Heart left ventricle (tissue), 16 donors: ENCODE measurements around the gene PALLD. TPM values are rescaled to one million over a fixed set of nuclear protein-coding genes. Genes with fewer than 3 reads are reported as not detected.

Experiments used
- ATAC-seq, 4 donors: fragments of 200-7000 bp; cut with Tn5 transposase; one replicate each; pipeline ENCODE4 v1.9.1; 2020 to 2022; ENCODE audit warnings: moderate library complexity in 4 of 4, mild to moderate bottlenecking in 3 of 4, moderate number of reproducible peaks in 1 of 4
- DNase-seq, 5 donors: peaks; one replicate each; pipeline ENCODE4 v3.0.0-alpha.2; 2020
- H3K27ac ChIP-seq, 12 donors: fragments of 200-600 bp; sonication (generic) in 4 of 12; one replicate each; pipeline versions ENCODE4 v1.5.0 to v1.8.0; 2016 to 2022; ENCODE audit warnings: mild to moderate bottlenecking in 2 of 12
- H3K27me3 ChIP-seq, 9 donors: fragments of 200-600 bp; sonication (generic) in 2 of 9; one replicate each; pipeline versions ENCODE4 v1.5.1 to v1.8.0; 2016 to 2022; ENCODE audit warnings: mild to moderate bottlenecking in 3 of 9
- H3K36me3 ChIP-seq, 9 donors: fragments of 200-600 bp; sonication (generic) in 2 of 9; one replicate each; pipeline versions ENCODE4 v1.5.0 to v1.8.0; 2018 to 2022; ENCODE audit warnings: mild to moderate bottlenecking in 2 of 9
- H3K4me1 ChIP-seq, 12 donors: fragments of 200-600 bp; sonication (generic) in 4 of 12; one replicate each; pipeline versions ENCODE4 v1.5.0 to v1.8.0; 2016 to 2022; ENCODE audit warnings: mild to moderate bottlenecking in 3 of 12
- H3K4me3 ChIP-seq, 12 donors: fragments of 200-600 bp; sonication (generic) in 4 of 12; one replicate each; pipeline versions ENCODE4 v1.5.0 to v1.8.0; 2017 to 2022; ENCODE audit warnings: mild to moderate bottlenecking in 9 of 12, moderate library complexity in 4 of 12
- H3K9me3 ChIP-seq, 12 donors: fragments of 200-600 bp; sonication (generic) in 4 of 12; one replicate each; pipeline versions ENCODE4 v1.5.0 to v1.8.0; 2016 to 2022; ENCODE audit warnings: mild to moderate bottlenecking in 1 of 12
- POLR2A ChIP-seq, 2 donors: fragments of 450-650 bp; IDR thresholded peaks; one replicate each; pipeline ENCODE4 v1.6.1; 2017; ENCODE audit warnings: antibody characterized with exemption in 2 of 2, mild to moderate bottlenecking in 2 of 2, moderate library complexity in 2 of 2
- WGBS, 4 donors: extraction: QIAGEN DNeasy Blood & Tissue Kit in 2 of 4; methylation state at CpG; one replicate each; pipeline versions ENCODE4 v1.1.5 to v1.1.7; 2013 to 2018; 5-methylcytosine and 5-hydroxymethylcytosine counted together
- intact Hi-C, 10 donors: fragments of 100-400 bp; cut with DNase I; formaldehyde crosslinking; loops; one replicate each; pipeline versions ENCODE4 v1.11.1 to v1.14.2; 2022
- polyA plus RNA-seq, 2 donors: library from polyadenylated mRNA; stranded (reverse); fragments of 200-250 nt; gene quantifications; one replicate each; pipeline ENCODE4 v1.2.3, GENCODE V29; 2013
- total RNA-seq, 9 donors: library from RNA; depleted of rRNA in 2 of 9; stranded (reverse); fragments of >200 nt in 2 of 9; fragmentation: NEBNext Ultra II Directional in 3 of 9; extraction: Animal tissue kit (Norgen Biotek cat#: 25700) in 3 of 9; gene quantifications; one replicate each; pipeline versions ENCODE4 v1.1.0 to v1.2.4, GENCODE V29; 2016 to 2023
- TF ChIP-seq, protein P1 (sequence below), 12 donors: fragments of 200-600 bp; sonication (generic) in 4 of 12; IDR thresholded peaks; one replicate each; pipeline versions ENCODE4 v1.5.0 to v1.8.0; 2018 to 2022; ENCODE audit warnings: antibody characterized with exemption in 12 of 12, mild to moderate bottlenecking in 5 of 12
- donor health status: ischemic (EF 13 %, LVEDD 7.1; RV severe dilation, severe dysfunction).
- donor health status: healthy with polysubstance abuse.
- donor health status: DM: no; HTN: yes; CAD: no.
- donor health status: DM: no; HTN: no; CAD: no.
- donor health status: ischemic (EF 25% LVEDD 6.9; RV normal size, moderate dysfunction).
- donor health status: ischemic (EF 25% LVEDD 5.7; RV mildly dilated, moderate dysfunction).
- donor health status: healthy.
- donor health status: DM: yes; HTN: yes; CAD: no.
- donor health status: ischemic (EF 35%, LVEDD 5.7; RV mildly dilated, moderate dysfunction).
- donor health status: nonischemic (EF 11% LVEDD 7.7; RV severe dilation, severe dysfunction).
- donor health status: DM: yes; HTN: yes; CAD: no.
- donor health status: PGD.
- donor health status: ischemic (EF 29% LVEDD 5.4; RV normal size, mild dysfunction).
- donor health status: nonischemic (EF 23%, LVEDD 6.1; RV moderate dilation, normal function).

PALLD gene
- total and polyA plus RNA-seq, 11 donors = 193 to 1,428 (median 1,015) TPM

- intact Hi-C loops = no loop called here
- peaks cover 0 to 69% (median 26%) of the 10 kb centered on the region in 9 donors for H3K36me3 ChIP-seq
- DNase-seq (no peak), ATAC-seq (no peak)
- no peaks in the 10 kb centered on the region for H3K9me3 ChIP-seq
- no peaks in the 10 kb centered on the region for H3K27me3 ChIP-seq
- no peak for TF ChIP-seq POLR2A (IDR thresholded peaks at IDR 0.05)
- TF ChIP-seq, protein P1, sequence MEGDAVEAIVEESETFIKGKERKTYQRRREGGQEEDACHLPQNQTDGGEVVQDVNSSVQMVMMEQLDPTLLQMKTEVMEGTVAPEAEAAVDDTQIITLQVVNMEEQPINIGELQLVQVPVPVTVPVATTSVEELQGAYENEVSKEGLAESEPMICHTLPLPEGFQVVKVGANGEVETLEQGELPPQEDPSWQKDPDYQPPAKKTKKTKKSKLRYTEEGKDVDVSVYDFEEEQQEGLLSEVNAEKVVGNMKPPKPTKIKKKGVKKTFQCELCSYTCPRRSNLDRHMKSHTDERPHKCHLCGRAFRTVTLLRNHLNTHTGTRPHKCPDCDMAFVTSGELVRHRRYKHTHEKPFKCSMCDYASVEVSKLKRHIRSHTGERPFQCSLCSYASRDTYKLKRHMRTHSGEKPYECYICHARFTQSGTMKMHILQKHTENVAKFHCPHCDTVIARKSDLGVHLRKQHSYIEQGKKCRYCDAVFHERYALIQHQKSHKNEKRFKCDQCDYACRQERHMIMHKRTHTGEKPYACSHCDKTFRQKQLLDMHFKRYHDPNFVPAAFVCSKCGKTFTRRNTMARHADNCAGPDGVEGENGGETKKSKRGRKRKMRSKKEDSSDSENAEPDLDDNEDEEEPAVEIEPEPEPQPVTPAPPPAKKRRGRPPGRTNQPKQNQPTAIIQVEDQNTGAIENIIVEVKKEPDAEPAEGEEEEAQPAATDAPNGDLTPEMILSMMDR (IDR thresholded peaks at IDR 0.05) = no peak
- peak overlapping the region in 3 of 12 donors; percentile 4 to 55 (median 21) for H3K27ac ChIP-seq
- H3K4me3 ChIP-seq = no peak overlapping the region
- peaks cover 0 to 62% (median 24%) of the 10 kb centered on the region in 12 donors for H3K4me1 ChIP-seq
Observed at GRCh38 chr4:168886351-168886750, 389.5 kb downstream of the PALLD start.

DNA sequence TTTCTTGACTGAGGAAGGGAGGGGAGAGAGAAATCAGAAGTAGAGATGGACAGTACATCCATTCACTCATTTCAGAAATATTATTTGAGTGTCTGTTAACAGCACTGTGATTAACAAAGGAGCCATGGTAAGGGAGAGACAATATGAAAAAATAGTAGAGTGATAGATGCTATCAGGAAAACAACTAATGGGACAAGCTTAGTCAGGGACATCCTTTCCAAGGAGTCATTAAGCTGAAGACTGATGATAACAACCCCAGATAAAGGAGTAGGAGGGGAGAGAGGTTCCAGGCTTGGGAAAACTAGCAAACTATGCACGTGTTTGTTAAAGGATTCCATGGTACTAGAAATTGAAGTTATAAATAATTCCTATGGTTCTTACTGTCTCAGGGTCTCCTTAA lies 391.0 kb downstream of the PALLD start:
- ATAC-seq = no peak

DNA sequence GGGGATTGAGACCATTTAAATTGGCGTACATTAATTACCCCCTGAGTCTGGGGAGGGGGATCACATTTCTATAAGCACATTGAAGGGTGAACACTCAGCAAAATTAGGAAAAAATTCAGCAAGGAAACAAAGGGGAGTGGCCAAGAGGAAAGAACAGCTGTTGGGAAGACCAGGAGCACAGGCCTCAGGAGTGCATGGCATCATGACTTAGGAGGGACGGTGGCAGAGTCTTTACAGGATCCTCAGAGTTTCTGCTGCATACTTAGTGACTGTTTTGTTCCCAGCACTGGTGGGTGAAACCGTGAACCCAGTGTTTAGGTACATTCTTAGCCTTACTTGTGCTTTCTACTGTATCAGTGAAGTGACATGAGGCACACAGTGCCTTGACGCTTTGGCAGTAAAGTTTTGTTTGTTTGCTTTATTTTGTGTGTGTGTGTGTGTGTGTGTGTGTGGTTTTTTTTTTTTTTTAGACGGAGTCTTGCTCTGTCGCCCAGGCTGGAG lies 391.9 kb downstream of the PALLD start:
- DNase-seq (no peak), ATAC-seq (peak in 2 of 4 donors; percentile 5 to 13)
- TF ChIP-seq, protein P1 (IDR thresholded peaks at IDR 0.05) = no peak
- no peak for TF ChIP-seq POLR2A (IDR thresholded peaks at IDR 0.05)
- Histone ChIP-seq H3K27me3 (no peaks in the 10 kb centered on the region), H3K9me3 (no peaks in the 10 kb centered on the region), H3K4me1 (peaks cover 0 to 63% (median 20%) of the 10 kb centered on the region in 12 donors), H3K36me3 (peaks cover 0 to 77% (median 40%) of the 10 kb centered on the region in 9 donors), H3K27ac (no peak overlapping the region), H3K4me3 (no peak overlapping the region)
- intact Hi-C loops = no loop called here
- 88 to 94% (median 91%) methylated on average over 5 to 6 of the region's 6 CpGs for WGBS, 4 donors

More for the DNA sequence above, 391.0 kb downstream of the PALLD start:
- TF ChIP-seq, protein P1 (IDR thresholded peaks at IDR 0.05) = no peak
- no peak for TF ChIP-seq POLR2A (IDR thresholded peaks at IDR 0.05)
- Histone ChIP-seq H3K27ac (peak overlapping the region in 5 of 12 donors; percentile 11 to 57 (median 35)), H3K9me3 (no peaks in the 10 kb centered on the region), H3K4me1 (peaks cover 0 to 62% (median 23%) of the 10 kb centered on the region in 12 donors), H3K4me3 (no peak overlapping the region), H3K27me3 (no peaks in the 10 kb centered on the region), H3K36me3 (peaks cover 0 to 71% (median 30%) of the 10 kb centered on the region in 9 donors)
- no peak for DNase-seq
- 30 to 36% (median 34%) methylated on average over 1 of the region's 1 CpG for WGBS, 4 donors
- intact Hi-C loops = no loop called here

- H3K36me3 ChIP-seq = peaks cover 0 to 79% (median 59%) of the 10 kb centered on the region in 9 donors
- no peak overlapping the region for H3K4me3 ChIP-seq
- peak overlapping the region in 4 of 12 donors; percentile 4 to 41 (median 24) for H3K27ac ChIP-seq
- no peak for ATAC-seq
- no peaks in the 10 kb centered on the region for H3K27me3 ChIP-seq
- no peak for DNase-seq
- intact Hi-C loops = no loop called here
- WGBS, 4 donors = 100% methylated on average over 2 of the region's 2 CpGs
- H3K4me1 ChIP-seq = peaks cover 0 to 43% (median 10%) of the 10 kb centered on the region in 12 donors
- TF ChIP-seq, protein P1 (IDR thresholded peaks at IDR 0.05) = no peak
- no peak for TF ChIP-seq POLR2A (IDR thresholded peaks at IDR 0.05)
- H3K9me3 ChIP-seq = no peaks in the 10 kb centered on the region
Observed at GRCh38 chr4:168891086-168891485, 394.2 kb downstream of the PALLD start.
